Gastroesophageal sphincter (tissue), 4 donors: ENCODE data around the gene CREBBP. TPM values are rescaled to one million over a fixed set of nuclear protein-coding genes. Genes with fewer than 3 reads are reported as not detected.

Experiments used
- ATAC-seq: fragments of 150-250 bp; one replicate; pipeline ENCODE4 v1.9.1; 2016; ENCODE audit warnings: mild to moderate bottlenecking, moderate library complexity
- H3K27ac ChIP-seq, 4 donors: fragments of 200-600 bp; sonication (generic) in 3 of 4; 1 replicate in 3 of 4; 2 replicates in 1 of 4; pipeline ENCODE4 v1.5.1; 2016 to 2019
- H3K27me3 ChIP-seq: fragments of 200-600 bp; sonication (generic); one replicate; pipeline ENCODE4 v1.5.1; 2019
- H3K36me3 ChIP-seq, 2 donors: fragments of 200-600 bp; sonication (generic); one replicate each; pipeline ENCODE4 v1.5.1; 2019; ENCODE audit warnings: control low read depth in 1 of 2
- H3K4me1 ChIP-seq, 3 donors: fragments of 200-600 bp; sonication (generic); 1 replicate in 2 of 3; 2 replicates in 1 of 3; pipeline ENCODE4 v1.5.1; 2016 to 2019; ENCODE audit warnings: control low read depth in 2 of 3
- H3K4me3 ChIP-seq, 2 donors: fragments of 200-600 bp; sonication (generic); one replicate each; pipeline ENCODE4 v1.5.1; 2019; ENCODE audit warnings: mild to moderate bottlenecking in 1 of 2, moderate library complexity in 1 of 2
- H3K9me3 ChIP-seq, 3 donors: fragments of 200-600 bp; sonication (generic); one replicate each; pipeline ENCODE4 v1.5.1; 2017 to 2019; ENCODE audit warnings: control low read depth in 2 of 3
- EP300 ChIP-seq: sonication (generic); formaldehyde crosslinking; IDR thresholded peaks from one replicate; pipeline ENCODE4 v1.6.1; 2017; ENCODE audit warnings: antibody characterized with exemption, mild to moderate bottlenecking
- POLR2A ChIP-seq, 2 donors: fragments of 450-650 bp; IDR thresholded peaks; one replicate each; pipeline ENCODE4 v1.6.1; 2017; ENCODE audit warnings: antibody characterized with exemption in 2 of 2, mild to moderate bottlenecking in 2 of 2, moderate library complexity in 1 of 2
- POLR2AphosphoS5 ChIP-seq: sonication (generic); formaldehyde crosslinking; IDR thresholded peaks from one replicate; pipeline ENCODE4 v1.6.1; 2017; ENCODE audit warnings: antibody characterized with exemption
- WGBS, 2 donors: methylation state at CpG; one replicate each; pipeline ENCODE4 v1.1.5; 2018; ENCODE audit warnings: low coverage in 1 of 2; 5-methylcytosine and 5-hydroxymethylcytosine counted together
- total RNA-seq, 4 donors: library from RNA; depleted of rRNA; stranded (reverse); fragments of >200 nt; gene quantifications; one replicate each; pipeline ENCODE4 v1.1.0, GENCODE V29; 2016
- TF ChIP-seq, protein P1 (sequence below), 4 experiments: fragments of 200-600 bp in 2 of 4; fragments of 450-650 bp in 2 of 4; sonication (generic) in 1 of 4; IDR thresholded peaks; one replicate each; pipeline ENCODE4 v1.5.1; 2017 to 2019; ENCODE audit warnings: antibody characterized with exemption in 4 of 4, mild to moderate bottlenecking in 2 of 4, moderate library complexity in 2 of 4

Gene CREBBP
- total RNA-seq, 4 donors from 2014 or later = 45.9 to 115 (median 61.7) TPM

DNA sequence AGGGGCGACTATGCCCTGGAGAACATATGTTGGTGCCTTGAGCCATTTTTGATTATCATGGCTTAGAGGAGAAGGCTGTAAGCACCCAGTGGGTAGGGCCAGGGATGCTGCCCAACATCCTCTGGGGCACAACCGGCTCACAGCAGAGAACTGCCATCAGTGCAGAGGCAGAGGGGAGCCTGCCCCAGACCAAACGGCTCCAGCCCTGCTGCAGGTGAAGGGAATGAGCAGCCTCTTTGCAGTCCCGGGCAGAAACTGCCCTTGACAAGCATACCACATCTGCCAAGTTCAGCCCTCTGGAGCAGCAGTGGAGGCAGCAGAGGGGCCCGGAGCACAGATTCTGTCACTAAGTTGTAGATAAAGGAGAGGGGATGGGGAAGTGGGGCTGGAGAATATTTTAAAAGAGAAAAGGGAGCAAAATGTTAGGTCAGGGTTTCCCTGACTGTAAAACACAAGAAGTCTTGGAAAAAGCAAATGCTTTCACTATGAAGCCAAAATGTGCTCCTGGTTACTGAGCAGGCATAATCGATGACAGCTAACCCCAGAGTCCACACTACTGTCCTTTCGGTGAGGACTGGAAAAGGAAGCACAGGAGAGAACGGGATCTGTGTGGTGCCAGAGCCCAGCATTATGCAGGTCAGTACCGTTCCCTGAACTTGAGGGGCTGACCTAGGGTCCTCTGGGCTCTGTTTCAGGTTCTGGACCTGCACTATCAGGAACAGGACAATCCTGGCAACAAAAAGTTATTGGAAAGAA is 72.0 kb downstream of the CREBBP start:
- Histone ChIP-seq H3K9me3 (no peaks in the 10 kb centered on the region), H3K27ac (no peak overlapping the region), H3K4me1 (peaks cover 0 to 84% (median 6%) of the 10 kb centered on the region in 3 donors), H3K4me3 (no peak overlapping the region), H3K27me3 (no peaks in the 10 kb centered on the region), H3K36me3 (peaks cover 0 to 41% of the 10 kb centered on the region in 2 donors)
- TF ChIP-seq POLR2A (IDR thresholded peaks at IDR 0.05) (no peak), POLR2AphosphoS5 (no peak), EP300 (no peak)
- TF ChIP-seq, protein P1, sequence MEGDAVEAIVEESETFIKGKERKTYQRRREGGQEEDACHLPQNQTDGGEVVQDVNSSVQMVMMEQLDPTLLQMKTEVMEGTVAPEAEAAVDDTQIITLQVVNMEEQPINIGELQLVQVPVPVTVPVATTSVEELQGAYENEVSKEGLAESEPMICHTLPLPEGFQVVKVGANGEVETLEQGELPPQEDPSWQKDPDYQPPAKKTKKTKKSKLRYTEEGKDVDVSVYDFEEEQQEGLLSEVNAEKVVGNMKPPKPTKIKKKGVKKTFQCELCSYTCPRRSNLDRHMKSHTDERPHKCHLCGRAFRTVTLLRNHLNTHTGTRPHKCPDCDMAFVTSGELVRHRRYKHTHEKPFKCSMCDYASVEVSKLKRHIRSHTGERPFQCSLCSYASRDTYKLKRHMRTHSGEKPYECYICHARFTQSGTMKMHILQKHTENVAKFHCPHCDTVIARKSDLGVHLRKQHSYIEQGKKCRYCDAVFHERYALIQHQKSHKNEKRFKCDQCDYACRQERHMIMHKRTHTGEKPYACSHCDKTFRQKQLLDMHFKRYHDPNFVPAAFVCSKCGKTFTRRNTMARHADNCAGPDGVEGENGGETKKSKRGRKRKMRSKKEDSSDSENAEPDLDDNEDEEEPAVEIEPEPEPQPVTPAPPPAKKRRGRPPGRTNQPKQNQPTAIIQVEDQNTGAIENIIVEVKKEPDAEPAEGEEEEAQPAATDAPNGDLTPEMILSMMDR (IDR thresholded peaks at IDR 0.05) = no peak
- ATAC-seq = no peak
- 78 to 80% methylated on average over 2 to 5 of the region's 9 CpGs for WGBS, 2 donors

DNA sequence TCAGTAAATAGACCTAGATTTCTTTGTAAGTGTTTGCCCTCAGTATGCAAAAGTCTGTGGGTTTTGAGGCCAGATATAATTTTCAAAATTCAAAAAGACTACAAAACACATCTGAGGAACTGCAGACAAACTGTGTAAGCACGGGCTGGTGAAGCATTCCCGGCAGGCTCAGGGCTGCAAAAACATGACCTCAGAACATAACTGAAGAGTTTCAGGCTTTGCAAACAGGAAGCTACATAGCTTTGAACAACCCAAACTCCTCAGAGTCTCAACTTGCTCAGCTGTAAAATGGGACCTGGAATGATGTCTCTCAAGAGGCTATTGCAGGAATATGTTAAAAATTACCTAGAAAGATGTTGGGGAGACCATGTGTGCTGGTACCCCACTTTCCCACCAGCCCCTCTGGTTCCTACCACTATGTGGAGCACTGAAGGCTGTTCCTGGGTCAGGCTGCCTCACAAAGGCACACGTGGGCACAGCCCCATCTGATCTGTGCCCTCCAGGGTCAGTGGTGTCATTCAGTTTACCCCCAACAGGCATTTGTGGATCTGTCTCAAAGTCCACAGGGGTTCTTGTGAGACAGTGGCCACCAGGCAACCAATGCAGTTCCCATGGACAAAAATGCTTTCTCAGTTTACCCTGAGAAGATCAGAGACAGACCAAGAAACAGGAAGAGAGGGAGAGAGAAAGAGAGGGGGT is 72.9 kb downstream of the CREBBP start:
- 18% methylated on average over 3 of the region's 3 CpGs; no CpG with 5 or more reads in 1 of the 2 donors for WGBS, 2 donors
- TF ChIP-seq EP300 (no peak), POLR2A (IDR thresholded peaks at IDR 0.05) (no peak), POLR2AphosphoS5 (no peak)
- TF ChIP-seq, protein P1 (IDR thresholded peaks at IDR 0.05) = no peak
- H3K4me3 ChIP-seq = no peak overlapping the region
- peaks cover 0 to 84% (median 6%) of the 10 kb centered on the region in 3 donors for H3K4me1 ChIP-seq
- peaks cover 0 to 41% of the 10 kb centered on the region in 2 donors for H3K36me3 ChIP-seq
- no peak overlapping the region for H3K27ac ChIP-seq
- no peaks in the 10 kb centered on the region for H3K27me3 ChIP-seq
- ATAC-seq = no peak
- no peaks in the 10 kb centered on the region for H3K9me3 ChIP-seq

DNA sequence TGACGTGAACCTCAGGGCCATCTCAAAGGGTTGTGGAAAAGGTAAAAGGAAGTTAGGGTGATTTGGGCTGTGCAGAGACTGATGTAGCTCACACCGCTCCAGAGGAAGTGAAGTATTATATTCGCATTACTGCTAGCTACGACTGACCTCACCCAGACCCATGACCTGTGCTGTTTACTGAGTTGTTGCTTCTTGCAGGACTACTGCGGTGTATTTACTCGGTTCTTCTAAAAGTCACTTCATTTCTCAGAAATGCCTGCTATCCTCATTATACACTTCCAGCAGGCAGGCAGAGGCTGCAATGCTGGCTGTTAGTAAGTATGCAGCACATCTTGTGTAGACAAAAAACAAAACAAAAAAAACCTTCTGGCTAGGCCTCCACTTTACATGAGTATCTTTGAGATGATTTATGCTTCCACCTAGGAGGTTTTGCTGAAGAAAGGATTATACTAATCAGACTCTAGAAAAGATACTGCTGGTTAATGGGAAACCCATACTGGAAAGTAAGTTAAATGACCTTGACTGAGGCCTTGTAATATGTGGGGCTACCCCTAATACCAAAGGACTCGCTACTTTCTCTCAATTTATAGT is 76.0 kb downstream of the CREBBP start:
- Histone ChIP-seq H3K4me1 (peaks cover 0 to 86% (median 6%) of the 10 kb centered on the region in 3 donors), H3K9me3 (no peaks in the 10 kb centered on the region), H3K27ac (no peak overlapping the region), H3K36me3 (peaks cover 0 to 30% of the 10 kb centered on the region in 2 donors), H3K27me3 (no peaks in the 10 kb centered on the region), H3K4me3 (no peak overlapping the region)
- 61 to 65% methylated on average over 7 of the region's 7 CpGs for WGBS, 2 donors
- TF ChIP-seq POLR2A (IDR thresholded peaks at IDR 0.05) (no peak), EP300 (no peak), POLR2AphosphoS5 (no peak)
- TF ChIP-seq, protein P1 (IDR thresholded peaks at IDR 0.05) = no peak
- ATAC-seq = no peak

DNA sequence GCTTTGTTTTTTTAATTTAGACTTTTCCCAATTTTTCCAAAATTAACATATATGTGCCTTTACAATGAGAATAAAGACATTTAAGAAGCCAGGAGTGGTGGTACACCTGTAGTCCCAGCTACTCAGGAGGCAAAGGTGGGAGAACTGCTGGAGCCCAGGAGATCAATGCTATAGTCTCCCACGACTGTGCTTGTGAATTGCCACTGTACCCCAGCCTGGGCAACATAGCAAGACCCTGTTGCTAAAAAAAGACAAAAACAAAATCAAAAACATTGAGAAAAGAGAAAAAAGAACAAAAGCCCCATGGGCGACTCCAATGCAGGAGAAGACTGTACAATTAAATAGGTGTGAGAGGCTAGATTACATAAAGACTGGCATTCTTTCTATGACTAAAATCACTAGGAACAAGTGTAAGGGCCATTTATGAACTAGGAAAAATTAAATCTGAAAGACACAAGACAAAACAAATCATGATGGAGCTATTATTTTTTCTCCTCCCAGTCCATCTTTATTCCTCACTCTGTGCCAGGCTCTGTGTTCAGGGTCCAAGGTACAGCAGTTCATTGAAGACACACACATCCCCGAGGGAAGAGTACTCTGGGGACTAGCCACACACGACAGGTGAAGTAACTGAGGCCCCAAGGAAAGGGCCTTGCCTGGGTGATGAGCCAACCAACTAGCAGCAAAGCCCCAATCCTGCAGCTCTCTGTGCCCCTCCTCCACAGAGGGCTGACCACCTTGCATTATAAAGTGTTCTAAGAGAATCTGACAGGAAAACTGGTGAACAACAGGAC is 79.8 kb downstream of the CREBBP start:
- WGBS, 2 donors = 71 to 87% methylated on average over 2 to 3 of the region's 4 CpGs
- Histone ChIP-seq H3K27me3 (no peaks in the 10 kb centered on the region), H3K9me3 (no peaks in the 10 kb centered on the region), H3K27ac (no peak overlapping the region), H3K36me3 (no peaks in the 10 kb centered on the region), H3K4me1 (peaks cover 0 to 92% (median 9%) of the 10 kb centered on the region in 3 donors), H3K4me3 (no peak overlapping the region)
- ATAC-seq = no peak
- no peak for TF ChIP-seq POLR2AphosphoS5
- TF ChIP-seq, protein P1 (IDR thresholded peaks at IDR 0.05) = no peak
- no peak for TF ChIP-seq POLR2A (IDR thresholded peaks at IDR 0.05)
- TF ChIP-seq EP300 = no peak
